AG08396 (cell line): ENCODE results near the gene TNFRSF14.
A peak's percentile ranks its signal among the peaks of the same experiment; 100 is the strongest.

Source experiments
- DNase-seq: peaks from one replicate; pipeline ENCODE4 v3.0.0; 2012; ENCODE audit warnings: low spot score, mixed read lengths

TNFRSF14 gene

DNA sequence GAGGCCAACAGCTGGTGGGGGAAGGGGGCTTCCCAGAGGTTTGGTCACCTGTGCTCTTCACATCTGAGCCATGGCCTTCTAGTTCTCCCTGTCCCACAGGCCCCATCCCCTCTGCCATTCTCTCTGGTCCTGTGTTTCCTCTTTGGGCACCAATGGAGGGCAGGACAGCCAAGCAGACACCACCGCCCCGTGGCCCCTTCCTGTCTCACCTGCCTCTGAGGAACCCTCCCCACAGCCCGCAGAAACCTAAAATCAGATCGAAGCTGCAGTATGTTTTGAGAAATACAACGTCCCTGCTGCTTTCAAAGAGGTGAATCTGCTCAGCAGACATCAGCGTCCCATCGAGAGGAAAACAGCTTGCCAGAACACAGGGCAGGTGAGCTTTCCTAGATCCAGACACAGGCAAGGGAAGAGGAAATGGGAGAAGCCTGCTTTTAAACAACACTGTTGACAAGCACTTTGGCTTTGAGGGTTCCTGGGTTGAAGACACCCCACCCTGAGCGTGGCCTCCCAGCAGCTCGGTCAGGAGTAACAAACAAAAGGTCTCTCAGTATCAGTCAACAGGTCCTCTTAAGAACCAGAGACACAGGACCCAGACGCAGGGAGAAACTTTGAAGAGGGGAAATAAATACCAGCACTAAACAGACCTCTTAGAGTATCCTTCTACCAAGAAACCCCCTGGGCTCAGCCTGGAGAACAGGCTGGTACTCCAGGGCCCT is 32.1 kb upstream of the TNFRSF14 start:
- no peak for DNase-seq

DNA sequence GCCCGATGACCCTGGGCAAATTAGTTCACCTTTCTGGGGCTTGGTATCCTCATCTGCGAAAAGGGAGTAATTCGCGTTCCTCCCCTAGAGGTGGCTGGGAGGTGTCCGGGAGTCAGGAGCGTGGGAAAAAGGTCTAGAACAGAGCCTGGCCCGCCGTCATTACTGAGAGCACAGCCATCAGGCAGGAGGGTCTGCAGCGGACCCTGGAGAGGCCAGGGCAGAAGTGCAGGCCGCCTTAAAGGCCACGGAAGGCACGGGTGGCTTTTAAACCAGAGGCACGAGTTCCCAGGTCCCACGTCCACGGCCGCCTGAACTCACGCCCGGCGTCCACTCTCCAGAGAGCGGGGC is 30.6 kb upstream of the TNFRSF14 start:
- DNase-seq: no peak

DNA sequence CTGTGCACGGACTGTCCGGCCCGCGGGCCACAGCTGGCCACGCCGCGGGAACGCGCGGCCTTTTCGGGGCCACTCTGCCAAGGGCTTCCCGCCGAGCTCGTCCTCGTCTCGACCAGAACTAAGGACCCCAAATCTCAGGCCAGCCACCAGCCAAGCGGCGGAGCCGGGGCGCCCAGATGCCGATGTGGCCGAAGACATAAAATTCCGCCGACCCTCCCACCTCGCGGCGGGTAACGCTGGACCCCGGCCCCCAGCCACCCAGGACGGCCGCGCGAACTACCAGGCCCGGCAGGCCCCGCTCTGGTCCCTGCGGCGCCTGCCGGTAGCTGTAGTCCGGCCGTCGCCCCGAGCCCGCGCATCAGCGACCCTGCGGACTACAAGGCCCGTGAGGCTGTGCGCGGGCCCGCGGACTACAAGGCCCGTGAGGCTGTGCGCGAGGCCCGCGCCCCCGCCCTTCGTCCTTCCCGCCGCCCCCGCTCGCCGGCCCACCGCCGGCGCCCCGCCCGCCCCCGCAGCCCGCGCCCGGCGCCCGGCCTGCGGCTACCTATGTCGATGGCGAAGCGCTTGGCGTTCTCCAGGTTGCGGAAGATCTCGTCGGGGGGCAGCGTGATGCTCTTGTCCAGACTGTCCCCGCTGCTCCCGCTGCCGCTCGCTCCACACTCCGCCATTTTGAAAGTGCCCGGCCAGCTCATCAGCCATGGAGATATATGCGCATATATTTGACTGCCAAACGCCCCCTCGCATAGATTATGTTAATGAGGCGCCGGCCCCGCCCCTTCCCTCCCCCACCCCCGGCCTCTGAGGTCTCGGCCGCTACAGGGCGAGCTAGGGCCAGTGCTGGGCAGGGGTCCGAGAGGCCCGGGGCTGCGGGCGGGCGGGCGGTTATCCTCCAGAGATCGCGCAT is 30.0 kb upstream of the TNFRSF14 start, which contains the start of gene PANK4:
PANK4 (minus strand) TSS at position 677 of the 904 bp plus-strand sequence; CDS start at position 668, 9 bp downstream.
- DNase-seq: peak; percentile 95

DNA sequence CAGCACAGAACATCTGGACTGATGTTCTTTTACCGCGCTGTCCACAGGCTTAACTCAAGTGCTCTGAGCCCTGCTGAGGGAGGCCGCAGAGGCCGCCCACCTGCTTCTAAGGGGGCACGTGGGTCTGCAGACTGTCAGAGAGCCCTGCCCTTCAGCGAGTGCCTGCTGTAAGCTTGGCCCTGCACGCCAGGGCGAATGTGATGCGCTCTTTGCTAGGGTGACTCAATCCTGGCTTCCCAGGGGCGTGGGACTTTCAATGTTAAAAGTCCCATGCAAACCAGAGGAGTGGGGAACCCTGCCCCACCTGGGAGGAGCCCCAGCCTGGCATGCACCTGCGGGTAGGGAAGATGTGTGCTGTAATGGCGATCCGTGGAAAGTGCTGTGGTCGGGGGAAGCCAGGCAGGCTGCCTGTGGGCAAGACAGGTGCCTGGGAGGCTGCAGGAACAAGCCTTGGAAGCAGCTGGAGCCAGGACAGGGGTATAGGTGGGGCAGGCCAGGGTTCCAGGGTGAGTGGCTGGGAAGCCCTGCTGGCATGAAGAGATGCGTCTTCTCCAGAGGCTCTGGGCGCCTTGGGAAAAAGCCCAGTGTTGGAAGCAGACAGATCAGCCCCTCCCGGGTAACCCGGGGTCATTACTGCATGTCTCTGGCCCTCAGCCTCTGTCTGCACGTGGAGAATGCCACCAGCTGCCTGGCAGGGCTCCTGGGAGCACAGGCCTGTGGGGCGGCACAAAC is 29.2 kb upstream of the TNFRSF14 start:
- peak; percentile 75 for DNase-seq

DNA sequence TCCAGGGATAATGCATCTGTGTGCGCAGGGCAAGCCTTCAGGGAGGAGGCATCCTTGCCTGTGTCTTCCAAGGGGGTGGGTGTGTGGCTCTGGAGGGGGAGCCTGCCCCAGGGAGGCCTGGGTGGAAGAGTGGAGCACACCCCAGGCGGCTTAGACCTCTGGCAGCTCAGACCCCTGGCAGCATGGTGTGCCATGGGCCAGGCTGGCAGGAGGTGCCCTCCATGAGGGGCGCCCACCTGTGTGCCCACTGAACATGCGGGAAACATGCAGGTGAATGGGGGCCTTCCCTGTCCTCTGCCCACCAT is 28.7 kb upstream of the TNFRSF14 start:
- no peak for DNase-seq

DNA sequence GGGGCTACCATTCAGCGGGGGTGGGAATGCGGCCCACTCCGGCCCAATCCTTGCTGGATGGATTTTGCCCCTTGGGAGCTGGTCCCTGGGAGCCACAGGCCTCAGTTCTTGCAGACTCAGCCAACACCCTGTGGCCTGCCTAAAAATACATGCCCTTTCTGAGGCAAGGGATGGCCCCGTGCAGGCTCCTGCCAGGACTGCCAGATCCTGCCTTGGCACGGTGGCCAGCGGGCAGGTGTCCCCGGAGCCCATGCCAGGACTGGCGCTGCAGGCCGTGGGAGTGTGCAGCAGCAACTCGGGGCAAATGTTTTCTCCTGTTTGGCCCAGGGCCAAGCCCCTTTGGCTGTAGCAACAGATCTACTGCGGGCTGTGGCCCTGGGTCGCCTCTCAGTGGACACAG is 28.2 kb upstream of the TNFRSF14 start:
- DNase-seq: no peak

DNA sequence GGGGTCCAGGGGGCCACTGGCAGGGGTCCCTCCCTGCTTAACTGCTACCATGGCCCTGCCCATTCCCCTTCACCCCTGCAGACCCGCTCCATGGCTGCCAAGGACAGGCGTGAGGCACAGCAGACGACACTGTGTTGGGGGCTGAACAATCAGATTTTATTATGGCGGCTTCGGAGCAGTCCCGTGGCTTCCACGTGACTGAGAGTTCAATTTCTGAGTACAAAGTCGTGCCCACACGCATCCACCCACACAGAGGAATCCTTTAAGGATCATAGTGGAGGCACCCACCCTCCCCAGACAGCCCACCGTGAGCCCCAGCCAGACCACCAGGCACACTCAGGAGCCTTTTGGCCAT is 27.6 kb upstream of the TNFRSF14 start:
- no peak for DNase-seq

DNA sequence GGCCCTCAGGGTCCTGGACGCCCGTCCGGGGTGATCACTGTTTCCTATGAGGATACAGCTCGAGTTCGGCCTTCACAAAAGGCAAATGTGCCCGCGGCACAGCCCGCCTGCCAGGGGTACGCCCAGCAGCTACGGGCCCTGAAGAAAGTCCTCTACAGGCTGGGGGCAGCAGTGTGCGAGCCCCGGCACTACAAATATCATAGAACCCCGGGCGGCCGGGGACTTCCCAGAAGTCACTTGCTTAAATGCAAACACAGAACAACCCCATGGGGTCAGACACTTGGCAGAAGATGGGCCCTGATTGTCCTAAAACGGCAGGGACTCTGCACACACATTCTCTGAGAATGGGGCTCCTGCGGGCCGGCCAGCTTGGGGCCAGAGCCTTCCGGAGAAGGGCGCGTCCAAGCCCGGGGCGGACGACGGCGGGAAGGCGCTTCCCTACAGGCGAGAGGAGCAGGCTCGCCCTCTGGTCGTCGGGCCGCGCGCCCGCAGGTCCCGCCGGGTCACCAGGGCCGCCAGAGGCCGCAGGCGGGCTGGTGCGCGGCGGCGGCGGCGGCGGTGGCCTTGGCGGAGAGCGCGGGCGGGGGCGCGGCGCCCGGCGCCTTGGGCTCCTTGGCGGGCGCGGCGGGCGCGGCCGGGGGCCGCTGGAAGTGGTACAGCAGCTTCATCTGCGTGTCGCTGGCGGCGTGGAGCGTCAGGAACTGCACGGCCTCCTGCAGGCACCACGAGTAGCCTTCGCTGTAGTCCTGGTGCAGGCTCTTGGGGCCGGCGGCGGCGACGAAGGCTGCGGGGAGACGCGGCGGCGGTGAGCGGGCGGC is 27.0 kb upstream of the TNFRSF14 start:
- DNase-seq: no peak

DNA sequence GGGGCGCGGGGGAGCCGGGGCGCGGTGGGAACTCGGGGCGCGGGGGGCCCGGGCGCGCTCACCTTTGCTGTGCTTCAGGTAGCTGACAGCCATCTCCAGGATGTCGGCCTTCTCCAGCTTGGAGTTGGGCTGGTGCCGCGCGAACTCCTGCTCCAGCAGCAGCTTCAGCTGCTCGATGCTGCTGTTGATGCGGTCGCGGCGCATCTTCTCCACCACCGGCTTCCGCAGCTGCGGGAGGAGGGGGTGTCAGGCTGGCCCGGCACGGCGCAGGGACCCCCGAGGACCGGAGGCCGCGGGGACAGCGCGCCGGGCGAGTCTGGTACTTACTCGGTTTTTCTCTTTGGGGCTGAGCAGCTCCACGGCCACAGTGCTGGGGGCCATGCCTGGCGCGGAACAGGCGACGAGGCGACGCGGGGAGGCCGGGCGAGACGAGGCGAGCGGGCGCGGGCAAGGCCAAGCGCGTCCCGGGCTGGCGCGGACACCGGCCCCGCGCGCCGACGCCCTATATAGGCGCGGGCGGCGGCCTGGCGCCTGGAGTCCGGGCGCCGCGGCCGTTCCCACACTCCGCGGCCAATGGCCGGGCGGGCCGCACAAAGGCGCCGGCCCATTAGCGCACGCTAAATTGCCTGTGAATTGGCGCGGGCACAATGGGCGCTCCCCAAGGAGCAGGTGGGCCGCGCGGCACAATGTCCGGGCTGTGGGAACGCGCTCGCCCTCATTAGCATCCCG is 26.2 kb upstream of the TNFRSF14 start, which contains the start of gene HES5:
HES5 (minus strand) TSS at position 480 of the 729 bp plus-strand sequence; CDS start at position 381, 99 bp downstream.
- DNase-seq: no peak

DNA sequence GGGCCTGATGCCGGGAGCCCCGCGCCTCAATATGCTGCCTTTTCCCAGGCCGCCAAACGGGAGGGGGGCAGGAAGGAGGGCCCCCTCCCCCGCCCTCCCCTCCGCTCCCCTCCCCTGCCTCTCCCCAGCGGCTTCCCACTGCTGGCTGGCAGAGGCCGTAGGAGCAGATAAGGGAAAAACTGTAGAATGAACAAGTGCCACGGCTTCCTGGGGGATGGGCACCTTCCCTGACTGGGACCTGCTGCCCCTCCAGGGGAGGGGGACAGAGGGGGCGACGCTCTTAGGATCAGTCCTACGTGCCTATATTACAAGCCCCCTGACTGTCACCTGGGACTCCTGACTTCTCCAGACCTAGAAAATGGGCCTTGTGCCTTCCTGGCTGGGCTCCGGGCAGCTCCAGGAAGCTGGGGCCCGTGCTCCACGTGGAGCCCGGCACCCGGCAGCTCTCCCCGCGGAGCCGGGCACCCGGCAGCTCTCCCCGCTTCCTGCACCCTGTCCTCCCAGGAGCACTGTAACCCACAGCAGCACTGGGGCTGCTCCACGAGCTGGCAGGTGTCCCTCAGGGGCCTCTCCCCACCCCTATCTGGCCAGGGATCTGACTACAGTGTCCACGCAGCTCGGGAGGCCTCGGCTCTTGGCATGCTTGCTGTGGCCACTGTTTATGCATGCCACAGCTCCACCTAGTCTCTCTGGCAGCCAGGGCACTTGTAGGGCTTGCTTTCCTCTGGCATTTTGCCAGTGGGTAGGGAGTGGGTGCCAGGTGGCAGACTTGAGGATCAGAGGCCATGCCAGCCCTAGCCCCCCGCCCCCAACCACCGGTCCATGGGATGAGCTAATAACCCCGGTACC is 25.4 kb upstream of the TNFRSF14 start:
- no peak for DNase-seq

DNA sequence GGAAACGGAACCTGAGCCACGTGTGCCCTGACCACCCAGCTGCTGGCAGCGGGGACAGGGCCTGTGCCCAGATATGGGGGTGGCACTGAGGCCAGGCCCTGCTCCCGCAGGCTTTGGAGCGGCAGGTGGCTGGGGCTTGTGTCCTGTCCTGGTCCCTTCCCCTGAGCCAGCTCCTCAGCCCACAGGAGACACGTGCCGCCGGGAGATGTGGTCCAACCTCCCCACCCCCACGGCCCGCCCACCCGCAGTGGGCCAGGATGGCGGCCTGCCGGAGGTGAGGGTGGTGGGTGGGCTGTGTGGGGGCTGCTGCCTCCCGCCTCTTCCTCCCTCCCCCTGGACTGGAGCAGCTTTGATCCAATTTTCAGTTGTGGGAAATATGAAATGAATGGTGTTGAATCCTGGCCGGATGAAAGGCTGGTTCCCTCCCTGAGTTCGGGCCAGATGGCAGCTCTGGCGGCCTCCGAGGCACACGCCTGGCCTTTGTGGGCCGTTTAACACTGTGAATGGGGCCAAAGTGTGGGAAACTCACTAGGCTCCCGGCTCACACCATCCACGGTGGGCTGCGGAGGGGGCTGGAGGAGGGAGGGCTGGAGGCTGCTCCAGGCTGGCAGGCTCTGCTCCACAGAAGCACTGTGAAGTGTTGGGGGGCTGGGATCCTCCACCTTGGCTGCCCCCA is 23.5 kb upstream of the TNFRSF14 start:
- no peak for DNase-seq

DNA sequence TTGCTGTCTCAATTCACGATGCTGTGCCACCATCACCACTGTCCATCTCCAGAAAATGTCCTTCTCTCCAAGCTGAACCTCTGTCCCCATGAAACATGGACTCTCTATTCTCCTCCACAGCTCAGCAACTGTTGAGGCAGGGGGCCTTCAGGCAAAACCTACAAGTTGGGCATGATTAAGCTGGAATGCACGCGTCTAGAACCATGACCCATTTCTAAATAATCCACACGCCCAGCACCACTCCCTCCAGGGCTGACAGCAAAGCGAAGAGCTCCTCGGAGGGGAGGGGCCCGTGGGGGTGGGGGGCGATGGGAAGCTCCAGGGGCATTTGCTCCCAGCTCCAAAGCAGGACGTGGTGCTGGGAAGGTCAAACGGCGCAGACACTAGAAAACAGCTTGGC is 22.8 kb upstream of the TNFRSF14 start:
- no peak for DNase-seq

DNA sequence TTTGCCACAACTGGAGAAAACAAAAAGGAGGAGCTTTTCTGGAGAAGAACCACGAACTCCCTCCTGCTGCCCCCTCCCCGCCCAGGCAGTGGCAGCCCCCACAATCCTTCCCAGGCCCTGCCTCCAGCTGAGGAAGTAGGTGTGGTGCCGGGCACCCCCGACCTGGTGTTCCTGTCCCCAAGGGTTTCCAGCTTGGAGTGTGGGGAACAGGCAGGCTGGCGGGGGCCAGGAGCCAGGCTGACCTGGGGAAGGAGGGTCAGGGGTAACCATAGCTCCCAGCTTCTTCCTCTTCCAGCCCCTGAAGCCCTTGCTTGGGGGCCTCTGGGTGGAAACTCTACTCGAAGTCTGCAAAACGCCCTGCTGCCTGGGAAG is 21.9 kb upstream of the TNFRSF14 start:
- no peak for DNase-seq

DNA sequence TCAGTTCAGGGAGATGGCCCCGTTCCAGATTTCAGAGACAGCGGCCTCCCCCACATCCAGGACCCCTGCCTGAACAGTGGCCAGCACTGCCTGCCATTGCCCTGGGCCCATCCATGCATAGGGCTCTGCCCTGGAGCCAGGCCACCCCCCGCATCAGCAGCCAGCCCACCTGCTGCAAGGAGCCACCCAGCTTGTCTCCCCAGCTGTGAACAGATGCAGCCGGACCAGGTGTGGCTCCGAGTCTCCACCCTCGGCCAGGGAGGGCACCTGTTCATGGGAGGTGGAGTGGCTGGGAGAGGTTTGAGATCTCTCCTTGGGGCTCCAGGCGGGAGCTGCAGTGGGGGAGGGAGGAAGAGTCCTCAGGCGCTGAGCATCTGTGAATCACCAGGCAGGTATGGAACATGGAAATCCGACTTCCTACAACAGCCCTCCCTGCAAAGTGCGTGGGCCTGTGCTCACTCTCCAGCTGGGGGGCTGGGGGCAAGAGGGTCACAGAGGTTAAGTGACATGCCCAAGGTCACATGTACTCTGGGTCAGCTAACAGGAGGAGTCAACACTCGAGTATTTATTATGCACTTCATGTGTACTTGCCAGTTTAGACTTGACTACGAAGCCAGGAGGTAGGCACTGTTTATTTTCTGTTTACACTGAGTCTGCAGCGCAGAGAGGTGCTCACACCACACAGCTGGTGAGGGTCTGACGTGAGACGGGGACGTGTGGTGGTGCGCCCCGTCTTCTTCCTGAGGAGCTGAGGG is 21.3 kb upstream of the TNFRSF14 start:
- DNase-seq: no peak

DNA sequence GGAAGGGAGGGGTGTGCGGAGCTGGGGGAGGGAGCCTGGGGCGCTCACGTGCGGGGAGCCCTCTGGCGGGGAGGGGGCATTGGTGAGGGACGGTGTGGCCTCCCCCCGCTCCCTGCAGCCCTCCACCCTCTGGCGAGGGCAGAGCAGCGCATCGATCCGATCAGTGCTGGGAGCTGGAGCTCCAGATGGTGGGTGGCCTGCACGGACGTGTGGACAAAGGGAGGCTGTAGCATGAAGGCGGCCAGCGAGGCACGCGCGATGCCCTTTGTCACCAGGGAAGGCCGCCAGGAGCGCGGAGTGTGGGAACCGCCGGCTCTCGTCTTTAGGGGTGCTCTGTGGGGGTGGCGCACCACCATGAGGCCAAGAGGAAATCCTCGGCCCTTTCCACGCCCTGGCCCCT is 20.7 kb upstream of the TNFRSF14 start:
- no peak for DNase-seq

DNA sequence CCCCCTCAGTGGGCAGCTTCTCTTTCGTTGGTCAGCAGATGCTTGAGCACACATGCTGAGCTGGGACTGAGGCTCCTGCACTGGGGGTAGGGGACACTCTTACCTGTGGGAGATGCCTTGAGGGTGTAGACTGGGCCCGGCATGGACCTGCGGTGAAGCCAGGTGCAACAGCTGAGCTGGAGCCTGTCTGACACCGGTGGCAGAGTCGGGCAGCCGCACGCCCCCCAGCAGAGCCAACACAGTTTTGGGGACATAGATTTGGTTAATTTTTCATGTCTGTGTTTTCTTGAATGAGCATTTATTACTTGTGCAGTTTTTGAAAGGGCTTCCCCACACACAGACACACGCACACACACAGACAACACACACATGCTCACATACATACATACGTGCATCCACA is 20.2 kb upstream of the TNFRSF14 start:
- DNase-seq: no peak

DNA sequence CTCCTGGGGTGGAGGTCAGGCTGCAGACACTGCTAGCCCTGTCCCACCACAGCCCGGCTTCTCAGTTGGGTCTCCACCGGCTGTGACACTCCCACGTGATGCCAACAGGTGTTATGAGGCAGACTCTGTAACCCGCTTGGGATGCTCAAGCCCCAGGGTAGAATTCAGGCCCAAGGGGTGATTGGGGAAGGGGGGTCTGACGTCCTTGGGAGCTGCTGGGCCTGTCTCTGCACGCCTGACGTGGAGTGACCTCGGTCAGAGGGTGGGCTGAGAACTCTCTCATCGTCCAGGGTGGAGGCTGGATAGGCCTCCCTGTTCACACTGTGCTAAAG is 18.4 kb upstream of the TNFRSF14 start:
- no peak for DNase-seq

DNA sequence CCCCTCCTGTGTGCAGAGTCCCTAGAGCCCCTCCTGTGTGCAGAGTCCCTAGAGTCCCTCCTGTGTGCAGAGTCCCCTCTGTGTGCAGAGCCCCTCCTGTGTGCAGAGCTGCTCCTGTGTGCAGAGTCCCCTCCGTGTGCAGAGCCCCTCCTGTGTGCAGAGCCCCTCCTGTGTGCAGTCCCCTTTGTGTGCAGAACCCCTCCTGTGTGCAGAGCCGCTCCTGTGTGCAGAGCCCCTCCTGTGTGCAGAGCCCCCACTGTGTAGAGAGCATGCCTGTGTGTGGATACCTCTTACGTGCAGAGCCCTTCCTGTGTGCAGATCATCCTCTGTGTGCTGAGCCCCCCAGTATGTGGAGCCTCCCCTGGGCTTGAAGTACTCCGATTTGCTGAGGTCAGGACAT is 17.8 kb upstream of the TNFRSF14 start:
- DNase-seq: no peak

DNA sequence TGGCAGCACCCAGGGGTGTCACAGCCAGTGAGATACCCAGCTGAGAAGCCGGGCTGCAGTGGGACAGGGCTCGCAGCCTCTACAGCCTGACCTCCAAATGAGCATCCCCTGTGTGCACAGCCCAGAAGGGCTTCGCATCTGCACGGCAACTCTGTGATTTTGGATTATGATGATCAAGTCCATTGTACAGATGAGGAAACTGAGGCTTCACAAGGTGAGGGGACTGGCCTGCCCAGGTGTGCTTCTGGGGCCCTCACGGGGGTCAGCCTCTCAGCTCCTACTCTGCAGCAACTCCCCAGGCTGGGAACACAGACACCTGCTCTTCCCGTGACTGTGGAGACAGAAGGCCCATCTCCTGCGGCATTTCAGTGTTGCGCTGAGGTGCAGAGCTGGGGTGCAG is 17.3 kb upstream of the TNFRSF14 start:
- no peak for DNase-seq
